Smooth muscle cell (in vitro differentiated cells): ENCODE measurements around the gene CAMSAP3. TPM values are rescaled to one million over a fixed set of nuclear protein-coding genes. Genes with fewer than 3 reads are reported as not detected.

Experiments
- DNase-seq: peaks from one replicate; lab custom pipeline; 2025; ENCODE audit not compliant: unreplicated experiment; lab: John Stamatoyannopoulos, UW
- H2AFZ ChIP-seq: fragments of 200-600 bp; sonication (generic); 2 replicates; pipeline ENCODE4 v1.6.0; 2016; ENCODE audit warnings: antibody characterized with exemption, low read depth, mild to moderate bottlenecking
- H3F3A ChIP-seq: fragments of 200-600 bp; sonication (generic); 2 replicates; pipeline ENCODE4 v1.6.0; 2017; ENCODE audit warnings: antibody characterized with exemption, low read depth
- H3K27ac ChIP-seq: fragments of 200-600 bp; sonication (generic); 2 replicates; pipeline ENCODE4 v1.5.1; 2016; ENCODE audit warnings: low read depth, mild to moderate bottlenecking
- H3K27me3 ChIP-seq: fragments of 200-600 bp; sonication (generic); 2 replicates; pipeline ENCODE4 v1.6.1; 2016; ENCODE audit warnings: low read depth, mild to moderate bottlenecking
- H3K36me3 ChIP-seq: fragments of 200-600 bp; sonication (generic); 2 replicates; pipeline ENCODE4 v1.5.1; 2016; ENCODE audit warnings: low read depth
- H3K4me1 ChIP-seq: fragments of 200-600 bp; sonication (generic); 2 replicates; pipeline ENCODE4 v1.5.1; 2016; ENCODE audit warnings: low read depth
- H3K4me2 ChIP-seq: fragments of 200-600 bp; sonication (generic); 2 replicates; pipeline ENCODE4 v1.6.0; 2016; ENCODE audit warnings: mild to moderate bottlenecking
- H3K4me3 ChIP-seq: fragments of 200-600 bp; sonication (generic); 2 replicates; pipeline ENCODE4 v1.5.1; 2016; ENCODE audit warnings: mild to moderate bottlenecking
- H3K79me2 ChIP-seq: fragments of 200-600 bp; sonication (generic); 2 replicates; pipeline ENCODE4 v1.6.0; 2016; ENCODE audit warnings: low read depth, mild to moderate bottlenecking
- H3K9ac ChIP-seq: fragments of 200-600 bp; sonication (generic); 2 replicates; pipeline ENCODE4 v1.6.0; 2016; ENCODE audit warnings: low read depth
- H3K9me3 ChIP-seq: fragments of 200-600 bp; sonication (generic); replicated peaks from 2 replicates; pipeline ENCODE4 v1.5.1; 2016; ENCODE audit warnings: low read depth
- H4K20me1 ChIP-seq: fragments of 200-600 bp; sonication (generic); 2 replicates; pipeline ENCODE4 v1.6.0; 2016; ENCODE audit warnings: low read depth
- CTCF ChIP-seq: fragments of 200-600 bp; sonication (generic); IDR thresholded peaks from 2 replicates; pipeline ENCODE4 v1.5.1; 2017; ENCODE audit warnings: borderline replicate concordance, mild to moderate bottlenecking, antibody characterized with exemption; ENCODE audit not compliant: insufficient read depth, poor library complexity, severe bottlenecking
- WGBS: methylation state at CpG from one replicate; pipeline ENCODE4 v1.1.7; 2016; ENCODE audit warnings: low lambda C conversion rate; 5-methylcytosine and 5-hydroxymethylcytosine counted together
- polyA plus RNA-seq: library from polyadenylated mRNA; unstranded; fragments of >200 nt; fragmentation: Nextera tagmentation; extraction: Ambion mirVana; gene quantifications from 2 replicates; pipeline ENCODE4 v1.2.1, GENCODE V29; 2016
- total RNA-seq: library from RNA; depleted of rRNA; stranded (reverse); fragments of >200 nt; gene quantifications from 2 replicates; pipeline ENCODE4 v1.2.3, GENCODE V29; 2014

The CAMSAP3 gene
- total and polyA plus RNA-seq, 2 experiments from 2014 or later = 1.4 to 1.8 TPM

DNA sequence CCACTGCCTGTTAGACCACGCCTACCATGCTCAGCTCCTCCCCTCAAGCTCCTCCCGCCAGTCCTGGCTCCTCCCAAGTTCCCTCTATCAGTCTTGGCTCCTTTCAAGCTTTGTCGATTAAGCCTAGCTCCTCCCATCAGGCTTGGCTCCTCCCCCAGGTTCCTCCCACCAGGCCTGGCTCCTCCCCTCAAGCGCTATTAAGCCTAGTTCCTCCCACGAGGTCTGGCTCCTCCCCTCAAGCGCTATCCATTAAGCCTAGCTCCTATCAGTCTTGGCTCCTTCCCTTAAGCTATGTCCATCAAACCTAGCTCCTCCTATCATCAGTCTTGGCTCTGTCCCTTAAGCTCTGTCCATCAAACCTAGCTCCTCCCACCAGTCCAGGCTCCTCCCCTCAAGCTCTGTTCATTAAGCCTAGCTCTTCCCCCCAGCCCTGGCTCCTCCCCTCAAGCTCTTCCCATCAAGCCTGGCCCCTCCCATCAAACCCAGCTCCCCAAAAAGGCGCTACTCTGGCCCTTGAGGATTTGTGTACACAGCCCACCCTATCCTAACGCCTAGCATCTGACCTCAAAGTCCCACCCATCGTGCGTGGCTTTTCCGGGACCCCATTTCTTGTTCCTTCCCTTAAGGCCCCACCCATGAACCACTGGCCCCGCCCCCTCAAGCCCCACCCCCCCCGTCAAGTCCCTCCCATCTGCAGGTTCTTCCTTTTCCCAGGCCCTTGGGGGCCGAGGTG, 10.0 kb downstream of the CAMSAP3 start:
- 88% methylated on average over 14 of the region's 14 CpGs for WGBS
- H3K27me3 ChIP-seq = no peaks in the 10 kb centered on the region
- H4K20me1 ChIP-seq = peaks cover 6% of the 10 kb centered on the region
- H3K4me2 ChIP-seq = no peak overlapping the region
- TF ChIP-seq CTCF = no peak
- H3K4me1 ChIP-seq = no peaks in the 10 kb centered on the region
- H3K9ac ChIP-seq = no peak overlapping the region
- H3K36me3 ChIP-seq = no peaks in the 10 kb centered on the region
- H2AFZ ChIP-seq = no peak overlapping the region
- DNase-seq = no peak
- no peaks in the 10 kb centered on the region for H3K9me3 ChIP-seq
- no peaks in the 10 kb centered on the region for H3F3A ChIP-seq
- no peak overlapping the region for H3K27ac ChIP-seq
- no peaks in the 10 kb centered on the region for H3K79me2 ChIP-seq
- H3K4me3 ChIP-seq = no peak overlapping the region

GRCh38 chr19:7606289-7606688, 10.6 kb downstream of the CAMSAP3 start:
- Histone ChIP-seq H3K4me3 (no peak overlapping the region), H3K27me3 (no peaks in the 10 kb centered on the region), H4K20me1 (peaks cover 6% of the 10 kb centered on the region), H3K27ac (no peak overlapping the region), H3K36me3 (no peaks in the 10 kb centered on the region), H3K9ac (no peak overlapping the region), H3K4me1 (no peaks in the 10 kb centered on the region), H3K4me2 (no peak overlapping the region), H3K79me2 (no peaks in the 10 kb centered on the region), H3F3A (no peaks in the 10 kb centered on the region), H2AFZ (no peak overlapping the region), H3K9me3 (no peaks in the 10 kb centered on the region)
- no peak for TF ChIP-seq CTCF
- DNase-seq = no peak
- WGBS = over 99% methylated on average over 15 of the region's 17 CpGs

GRCh38 chr19:7607212-7607873, 11.7 kb downstream of the CAMSAP3 start:
- Histone ChIP-seq H2AFZ (no peak overlapping the region), H3K27me3 (no peaks in the 10 kb centered on the region), H3F3A (no peaks in the 10 kb centered on the region), H4K20me1 (no peaks in the 10 kb centered on the region), H3K36me3 (no peaks in the 10 kb centered on the region), H3K79me2 (no peaks in the 10 kb centered on the region), H3K9me3 (no peaks in the 10 kb centered on the region), H3K4me2 (no peak overlapping the region), H3K27ac (no peak overlapping the region), H3K4me3 (no peak overlapping the region), H3K9ac (no peak overlapping the region), H3K4me1 (no peaks in the 10 kb centered on the region)
- DNase-seq = no peak
- 92% methylated on average over 8 of the region's 10 CpGs for WGBS
- no peak for TF ChIP-seq CTCF
